Measurements from ENCODE around the gene DDAH2.

DDAH2 gene

GRCh38 chr6:31732029-31732428 is 2.9 kb upstream of the DDAH2 start:
- DNase-seq (ENCODE audit: low read depth) = no peak

GRCh38 chr6:31730631-31731086 is 1.6 kb upstream of the DDAH2 start:
- no peak for DNase-seq (ENCODE audit: low read depth)

GRCh38 chr6:31729979-31730630 is 1.0 kb upstream of the DDAH2 start:
- peak; percentile 90 for DNase-seq (ENCODE audit: low read depth)

- DNase-seq (ENCODE audit: low read depth) = peak; percentile 91
These were observed 448 bp upstream of the DDAH2 start for GRCh38 chr6:31729515-31729978.

- DNase-seq (ENCODE audit: low read depth) = peak; percentile 11
These were observed 1.1 kb downstream of the DDAH2 start for GRCh38 chr6:31727717-31728671.

GRCh38 chr6:31727034-31727716 is 1.9 kb downstream of the DDAH2 start:
- DNase-seq (ENCODE audit: low read depth) = no peak

- DNase-seq (ENCODE audit: low read depth) = no peak
These were observed 3.4 kb downstream of the DDAH2 start for GRCh38 chr6:31725502-31726350.

- DNase-seq (ENCODE audit: low read depth) = no peak
These were observed 5.0 kb downstream of the DDAH2 start for GRCh38 chr6:31723980-31724691.

- no peak for DNase-seq (ENCODE audit: low read depth)
These were observed 5.7 kb downstream of the DDAH2 start, which contains the start of gene MPIG6B for GRCh38 chr6:31723245-31723979. TSS of gene MPIG6B (plus strand) at chr6:31723373. CDS start at chr6:31723384, 11 bp downstream.

- DNase-seq (ENCODE audit: low read depth) = no peak
These were observed 6.9 kb downstream of the DDAH2 start for GRCh38 chr6:31722173-31722572.

GRCh38 chr6:31721351-31722020 is 7.6 kb downstream of the DDAH2 start, which contains the start of gene LY6G6C:
TSS of gene LY6G6C (minus strand) at chr6:31721746. CDS start at chr6:31721679, 67 bp downstream.
- peak; percentile 25 for DNase-seq (ENCODE audit: low read depth)

GRCh38 chr6:31720196-31720770 is 8.8 kb downstream of the DDAH2 start:
- DNase-seq (ENCODE audit: low read depth) = peak; percentile 34

- no peak for DNase-seq (ENCODE audit: low read depth)
These were observed 10.1 kb downstream of the DDAH2 start for GRCh38 chr6:31719001-31719400.

- DNase-seq (ENCODE audit: low read depth) = no peak
These were observed 10.8 kb downstream of the DDAH2 start for GRCh38 chr6:31718265-31718664.

GRCh38 chr6:31717499-31718222 is 11.4 kb downstream of the DDAH2 start:
- DNase-seq (ENCODE audit: low read depth) = no peak

- no peak for DNase-seq (ENCODE audit: low read depth)
These were observed 13.8 kb downstream of the DDAH2 start, which contains the start of gene LY6G6D for GRCh38 chr6:31715022-31715958. TSS of gene LY6G6D (plus strand) at chr6:31715348. CDS start at chr6:31715356, 8 bp downstream.
